ENCODE data around the gene DRAXIN. TPM values are rescaled to one million over a fixed set of nuclear protein-coding genes. Genes with fewer than 3 reads are reported as not detected.
A peak's percentile ranks its signal among the peaks of the same experiment; 100 is the strongest.

The DRAXIN gene
- total RNA-seq, 2 donors from 2014 or later = 0.12 to 0.30 TPM

- no peaks in the 10 kb centered on the region for H3K9me3 Mint-ChIP-seq
- no peaks in the 10 kb centered on the region for H3K27me3 Mint-ChIP-seq (ENCODE audit: low read depth)
- H3K4me3 Mint-ChIP-seq = peak overlapping the region; percentile 81 to 84
- DNase-seq (peak; percentile 57 to 68), ATAC-seq (replicated peaks in 1 of 2) (peak; percentile 68)
- H3K4me1 Mint-ChIP-seq (ENCODE audit: low read depth) = peaks cover 4% of the 10 kb centered on the region
- H3K27ac Mint-ChIP-seq = peak overlapping the region; percentile 81
- H3K36me3 Mint-ChIP-seq (ENCODE audit: insufficient read depth in 2 of 2) = peaks cover 0 to 1% of the 10 kb centered on the region in 2 donors
Measured at GRCh38 chr1:11664336-11665065, 27.0 kb upstream of the DRAXIN start.

GRCh38 chr1:11668516-11668915, 23.0 kb upstream of the DRAXIN start:
- Mint-ChIP-seq H3K36me3 (ENCODE audit: insufficient read depth in 2 of 2) (no peaks in the 10 kb centered on the region), H3K4me1 (ENCODE audit: low read depth) (peaks cover 4% of the 10 kb centered on the region), H3K4me3 (no peak overlapping the region), H3K27ac (no peak overlapping the region), H3K27me3 (ENCODE audit: low read depth) (no peaks in the 10 kb centered on the region), H3K9me3 (no peaks in the 10 kb centered on the region)
- ATAC-seq (replicated peaks in 1 of 2) = no peak
- DNase-seq = no peak

GRCh38 chr1:11670747-11671146, 20.8 kb upstream of the DRAXIN start:
- Mint-ChIP-seq H3K4me3 (no peak overlapping the region), H3K27ac (no peak overlapping the region)

GRCh38 chr1:11671205-11671543, 20.3 kb upstream of the DRAXIN start:
- H3K9me3 Mint-ChIP-seq = no peaks in the 10 kb centered on the region
- no peak overlapping the region for H3K4me3 Mint-ChIP-seq
- no peaks in the 10 kb centered on the region for H3K4me1 Mint-ChIP-seq (ENCODE audit: low read depth)
- peaks cover 0 to 4% of the 10 kb centered on the region in 2 donors for H3K36me3 Mint-ChIP-seq (ENCODE audit: insufficient read depth in 2 of 2)
- DNase-seq (no peak), ATAC-seq (replicated peaks in 1 of 2) (no peak)
- no peaks in the 10 kb centered on the region for H3K27me3 Mint-ChIP-seq (ENCODE audit: low read depth)
- no peak overlapping the region for H3K27ac Mint-ChIP-seq

More at GRCh38 chr1:11670747-11671146, 20.8 kb upstream of the DRAXIN start:
- ATAC-seq (replicated peaks in 1 of 2) (no peak), DNase-seq (no peak)
- H3K27me3 Mint-ChIP-seq (ENCODE audit: low read depth) = no peaks in the 10 kb centered on the region
- H3K9me3 Mint-ChIP-seq = no peaks in the 10 kb centered on the region
- no peaks in the 10 kb centered on the region for H3K4me1 Mint-ChIP-seq (ENCODE audit: low read depth)
- H3K36me3 Mint-ChIP-seq (ENCODE audit: insufficient read depth in 2 of 2) = peaks cover 0 to 4% of the 10 kb centered on the region in 2 donors

GRCh38 chr1:11671544-11672286, 19.8 kb upstream of the DRAXIN start:
- Mint-ChIP-seq H3K27ac (no peak overlapping the region), H3K9me3 (no peaks in the 10 kb centered on the region), H3K36me3 (ENCODE audit: insufficient read depth in 2 of 2) (peaks cover 0 to 4% of the 10 kb centered on the region in 2 donors), H3K4me1 (ENCODE audit: low read depth) (no peaks in the 10 kb centered on the region), H3K4me3 (no peak overlapping the region), H3K27me3 (ENCODE audit: low read depth) (no peaks in the 10 kb centered on the region)
- ATAC-seq (replicated peaks in 1 of 2) (peak; percentile 10 to 18), DNase-seq (no peak)

GRCh38 chr1:11673089-11673769, 18.3 kb upstream of the DRAXIN start:
- H3K36me3 Mint-ChIP-seq (ENCODE audit: insufficient read depth in 2 of 2) = peaks cover 0 to 4% of the 10 kb centered on the region in 2 donors
- ATAC-seq (replicated peaks in 1 of 2) = no peak

GRCh38 chr1:11674488-11674887, 17.0 kb upstream of the DRAXIN start:
- Mint-ChIP-seq H3K4me3 (no peak overlapping the region), H3K9me3 (no peaks in the 10 kb centered on the region), H3K36me3 (ENCODE audit: insufficient read depth in 2 of 2) (peaks cover 0 to 4% of the 10 kb centered on the region in 2 donors), H3K27ac (no peak overlapping the region), H3K27me3 (ENCODE audit: low read depth) (no peaks in the 10 kb centered on the region), H3K4me1 (ENCODE audit: low read depth) (peaks cover 4% of the 10 kb centered on the region)
- DNase-seq (no peak), ATAC-seq (replicated peaks in 1 of 2) (no peak)

More at GRCh38 chr1:11673089-11673769, 18.3 kb upstream of the DRAXIN start:
- Mint-ChIP-seq H3K4me3 (no peak overlapping the region), H3K27ac (no peak overlapping the region), H3K9me3 (no peaks in the 10 kb centered on the region), H3K27me3 (ENCODE audit: low read depth) (no peaks in the 10 kb centered on the region), H3K4me1 (ENCODE audit: low read depth) (no peaks in the 10 kb centered on the region)
- DNase-seq = no peak

- DNase-seq (no peak), ATAC-seq (replicated peaks in 1 of 2) (no peak)
- H3K4me1 Mint-ChIP-seq (ENCODE audit: low read depth) = peaks cover 7% of the 10 kb centered on the region
- peaks cover 0 to 4% of the 10 kb centered on the region in 2 donors for H3K36me3 Mint-ChIP-seq (ENCODE audit: insufficient read depth in 2 of 2)
- H3K27me3 Mint-ChIP-seq (ENCODE audit: low read depth) = no peaks in the 10 kb centered on the region
- H3K9me3 Mint-ChIP-seq = no peaks in the 10 kb centered on the region
- no peak overlapping the region for H3K4me3 Mint-ChIP-seq
- no peak overlapping the region for H3K27ac Mint-ChIP-seq
Measured at GRCh38 chr1:11675325-11675724, 16.2 kb upstream of the DRAXIN start.

GRCh38 chr1:11676386-11677103, 15.0 kb upstream of the DRAXIN start:
- ATAC-seq (replicated peaks in 1 of 2) = no peak
- no peak for DNase-seq
- Mint-ChIP-seq H3K4me1 (ENCODE audit: low read depth) (peaks cover 10% of the 10 kb centered on the region), H3K27ac (no peak overlapping the region), H3K9me3 (no peaks in the 10 kb centered on the region), H3K4me3 (no peak overlapping the region), H3K36me3 (ENCODE audit: insufficient read depth in 2 of 2) (peaks cover 0 to 4% of the 10 kb centered on the region in 2 donors), H3K27me3 (ENCODE audit: low read depth) (no peaks in the 10 kb centered on the region)

GRCh38 chr1:11678442-11678841, 13.1 kb upstream of the DRAXIN start:
- H3K27ac Mint-ChIP-seq = no peak overlapping the region
- H3K4me1 Mint-ChIP-seq (ENCODE audit: low read depth) = peaks cover 15% of the 10 kb centered on the region
- H3K36me3 Mint-ChIP-seq (ENCODE audit: insufficient read depth in 2 of 2) = peaks cover 0 to 4% of the 10 kb centered on the region in 2 donors
- no peaks in the 10 kb centered on the region for H3K27me3 Mint-ChIP-seq (ENCODE audit: low read depth)
- H3K4me3 Mint-ChIP-seq = peak overlapping the region in 1 of 2 donors; percentile 12
- ATAC-seq (replicated peaks in 1 of 2) (no peak), DNase-seq (no peak)
- no peaks in the 10 kb centered on the region for H3K9me3 Mint-ChIP-seq

GRCh38 chr1:11680270-11681070, 11.0 kb upstream of the DRAXIN start:
- Mint-ChIP-seq H3K27ac (no peak overlapping the region), H3K4me3 (peak overlapping the region; percentile 92 to 94), H3K4me1 (ENCODE audit: low read depth) (peaks cover 15% of the 10 kb centered on the region), H3K9me3 (no peaks in the 10 kb centered on the region), H3K36me3 (ENCODE audit: insufficient read depth in 2 of 2) (peaks cover 0 to 3% of the 10 kb centered on the region in 2 donors), H3K27me3 (ENCODE audit: low read depth) (no peaks in the 10 kb centered on the region)
- DNase-seq = no peak
- peak; percentile 22 to 25 for ATAC-seq (replicated peaks in 1 of 2)

Measured in activated T-cell treated with anti-CD3 and anti-CD28 coated beads, Interleukin-2, amount 50 U/mL, for 72 hours (primary cell).